ENCODE measurements around the gene GPC3. TPM values are rescaled to one million over a fixed set of nuclear protein-coding genes. Genes with fewer than 3 reads are reported as not detected.

GPC3 gene
- total and polyA plus RNA-seq, 2 of the 4 experiments (the other 2 are of a cell fraction): not detected

DNA sequence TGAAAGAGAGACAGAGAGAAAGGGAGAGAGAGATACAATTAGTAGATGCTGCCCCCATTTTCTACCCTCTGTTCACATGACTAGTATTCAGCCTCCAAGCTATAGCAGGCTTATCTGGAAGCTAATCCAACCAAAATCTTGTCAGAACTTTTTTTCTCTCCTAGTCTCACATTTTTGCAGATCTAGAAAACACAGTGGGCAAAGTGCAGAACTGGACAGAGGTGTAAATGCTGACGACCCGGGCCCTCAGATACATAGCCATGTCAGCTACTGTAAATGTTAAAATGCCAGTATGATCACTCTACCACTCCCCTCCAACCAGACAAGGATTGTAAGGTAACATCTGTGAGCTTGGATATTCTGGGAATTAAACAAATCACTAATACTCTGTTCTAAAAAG lies 34.3 kb downstream of the GPC3 start:
- H3K14ac ChIP-seq (replicated peaks; ENCODE audit: low read depth, low read length): no peak overlapping the region
- no peak overlapping the region for H3K4me3 ChIP-seq (ENCODE audit: insufficient read depth, low read depth, low read length)
- no peak overlapping the region for H4K91ac ChIP-seq (ENCODE audit: insufficient read depth, low read depth, low read length)
- intact Hi-C loops (cut with micrococcal nuclease): no loop called here
- no peak overlapping the region for H4K8ac ChIP-seq (ENCODE audit: low read depth in 2 of 2, low read length in 2 of 2)
- H4K5ac ChIP-seq (ENCODE audit: low read depth, low read length): no peak overlapping the region
- H2AK5ac ChIP-seq (ENCODE audit: low read depth, low read length): no peak overlapping the region
- POLR2A ChIA-PET (ENCODE audit: unreplicated experiment): no interaction called here
- H3K4ac ChIP-seq (ENCODE audit: low read depth, low read length): no peak overlapping the region
- H3K4me2 ChIP-seq (ENCODE audit: low read depth, low read length): no peak overlapping the region
- no peak overlapping the region for H2AK9ac ChIP-seq (replicated peaks; ENCODE audit: low read depth, low read length, poor library complexity)
- no TSS peak for BruUV-seq (replicated peaks)
- H3K18ac ChIP-seq (ENCODE audit: low read depth, low read length): no peak overlapping the region
- H3K36me3 ChIP-seq (ENCODE audit: control insufficient read depth, insufficient read depth, low read length): no peaks in the 10 kb centered on the region
- no peak overlapping the region for H2BK15ac ChIP-seq (ENCODE audit: low read depth, low read length)
- no peak overlapping the region for H3K27ac ChIP-seq (ENCODE audit: insufficient read depth, low read length)
- dilution Hi-C loops (cut with HindIII; ENCODE audit: low sequenced_read_pairs, unreplicated experiment): no loop called here
- H2BK120ac ChIP-seq (ENCODE audit: low read depth, low read length): no peak overlapping the region
- H3K9ac ChIP-seq (ENCODE audit: low read depth, low read length): no peak overlapping the region
- H3K79me1 ChIP-seq (ENCODE audit: low read depth in 1 of 2, low read length in 2 of 2): no peaks in the 10 kb centered on the region
- H3K9me1 ChIP-seq (ENCODE audit: insufficient read depth, low read length): no peaks in the 10 kb centered on the region
- H3K56ac ChIP-seq (ENCODE audit: extremely low read depth, insufficient read depth, low read length): no peak overlapping the region
- in situ Hi-C loops (cut with MboI; ENCODE audit: low sequenced_read_pairs): no loop called here
- DNase-seq: no peak
- H2BK20ac ChIP-seq (ENCODE audit: low read depth, low read length): no peak overlapping the region
- TF ChIP-seq, protein P1, sequence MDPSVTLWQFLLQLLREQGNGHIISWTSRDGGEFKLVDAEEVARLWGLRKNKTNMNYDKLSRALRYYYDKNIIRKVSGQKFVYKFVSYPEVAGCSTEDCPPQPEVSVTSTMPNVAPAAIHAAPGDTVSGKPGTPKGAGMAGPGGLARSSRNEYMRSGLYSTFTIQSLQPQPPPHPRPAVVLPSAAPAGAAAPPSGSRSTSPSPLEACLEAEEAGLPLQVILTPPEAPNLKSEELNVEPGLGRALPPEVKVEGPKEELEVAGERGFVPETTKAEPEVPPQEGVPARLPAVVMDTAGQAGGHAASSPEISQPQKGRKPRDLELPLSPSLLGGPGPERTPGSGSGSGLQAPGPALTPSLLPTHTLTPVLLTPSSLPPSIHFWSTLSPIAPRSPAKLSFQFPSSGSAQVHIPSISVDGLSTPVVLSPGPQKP (IDR thresholded peaks at IDR 0.05; ENCODE audit: borderline replicate concordance, low read depth, low read length): no peak
- TF ChIP-seq MAFK (IDR thresholded peaks at IDR 0.05; ENCODE audit: low read depth, low read length): no peak
- TF ChIP-seq CHD1 (IDR thresholded peaks at IDR 0.05; ENCODE audit: low read depth, low read length): no peak
- TF ChIP-seq POLR2A (IDR thresholded peaks at IDR 0.05; ENCODE audit: low read depth, low read length): no peak
- no peak for TF ChIP-seq FOS (IDR thresholded peaks at IDR 0.05; ENCODE audit: low read depth, low read length)
- H4K20me1 ChIP-seq (ENCODE audit: insufficient read depth, low read length): no peaks in the 10 kb centered on the region
- CTCF ChIA-PET: no interaction called here
- no peak overlapping the region for H2BK5ac ChIP-seq (ENCODE audit: low read depth, low read length, poor library complexity, severe bottlenecking)
- H2AFZ ChIP-seq (replicated peaks; ENCODE audit: low read length, poor library complexity): no peak overlapping the region
- H3K23ac ChIP-seq (ENCODE audit: low read depth, low read length): no peak overlapping the region
- no peaks in the 10 kb centered on the region; the same call in 1 of the 2 replicates for H3K27me3 ChIP-seq (ENCODE audit: control insufficient read depth, insufficient read depth, low read length)
- no peaks in the 10 kb centered on the region for H3K9me3 ChIP-seq (ENCODE audit: control insufficient read depth, insufficient read depth, low read length)
- no peak for ATAC-seq (ENCODE audit: low read depth)
- WGBS, 2 experiments (ENCODE audit: extremely low coverage in 2 of 2, insufficient read length in 1 of 2): no CpG with 5 or more reads among the region's 2 CpGs
- H3K4me1 ChIP-seq (ENCODE audit: control insufficient read depth, insufficient read depth, low read length): no peaks in the 10 kb centered on the region

Measured in IMR-90 (cell line).